Gastrocnemius medialis (tissue), 4 donors: Measurements from ENCODE around the gene GAB1. TPM values are rescaled to one million over a fixed set of nuclear protein-coding genes. Genes with fewer than 3 reads are reported as not detected.

Experiments
- ATAC-seq, 2 donors: fragments of 150-250 bp; one replicate each; pipeline ENCODE4 v1.9.1; 2016
- DNase-seq, 2 donors: peaks; one replicate each; pipeline ENCODE4 v3.0.0-alpha.2; 2019
- H3K27ac ChIP-seq, 4 donors: fragments of 200-600 bp; sonication (generic); 1 replicate in 1 of 4; 2 replicates in 3 of 4; pipeline ENCODE4 v1.5.1; 2016 to 2018; ENCODE audit warnings: mild to moderate bottlenecking in 2 of 4, moderate library complexity in 1 of 4
- H3K27me3 ChIP-seq, 3 donors: fragments of 200-600 bp; sonication (generic) in 2 of 3; 1 replicate in 1 of 3; 2 replicates in 2 of 3; pipeline versions ENCODE4 v1.5.1 to v1.6.0; 2016 to 2019; ENCODE audit warnings: mild to moderate bottlenecking in 1 of 3, moderate library complexity in 1 of 3
- H3K36me3 ChIP-seq, 2 donors: fragments of 200-600 bp; sonication (generic) in 1 of 2; one replicate each; pipeline ENCODE4 v1.5.1; 2017 to 2018
- H3K4me1 ChIP-seq, 2 donors: fragments of 200-600 bp; sonication (generic) in 1 of 2; one replicate each; pipeline ENCODE4 v1.5.1; 2016 to 2017; ENCODE audit warnings: mild to moderate bottlenecking in 2 of 2
- H3K4me3 ChIP-seq, 4 donors: fragments of 200-600 bp; sonication (generic) in 3 of 4; 1 replicate in 1 of 4; 2 replicates in 3 of 4; pipeline ENCODE4 v1.5.1; 2016 to 2019; ENCODE audit warnings: mild to moderate bottlenecking in 2 of 4
- H3K9me3 ChIP-seq, 3 donors: fragments of 200-600 bp; sonication (generic) in 2 of 3; 1 replicate in 1 of 3; 2 replicates in 2 of 3; pipeline ENCODE4 v1.5.1; 2016 to 2019
- POLR2A ChIP-seq, 2 donors: fragments of 450-650 bp; IDR thresholded peaks; one replicate each; pipeline ENCODE4 v1.6.1; 2017; ENCODE audit warnings: antibody characterized with exemption in 2 of 2, mild to moderate bottlenecking in 2 of 2, moderate library complexity in 2 of 2
- in situ Hi-C, 4 donors: fragments of 200-750 bp; cut with MboI; loops; one replicate each; pipeline versions ENCODE4 v1.15.0 to v1.8.0; 2017; ENCODE audit warnings: low sequenced_read_pairs in 4 of 4
- intact Hi-C: fragments of 100-400 bp; cut with DNase I; formaldehyde crosslinking; loops from one replicate; pipeline ENCODE4 v1.15.1; 2023; ENCODE audit warnings: low total_unique reads
- total RNA-seq, 4 donors: library from RNA; depleted of rRNA; stranded (reverse); fragments of >200 nt; gene quantifications; one replicate each; pipeline versions ENCODE4 v1.1.0 to v1.2.3, GENCODE V29; 2016
- TF ChIP-seq, protein P1 (sequence below), 5 experiments: fragments of 450-650 bp in 3 of 5; fragments of 200-600 bp in 2 of 5; sonication (generic) in 2 of 5; IDR thresholded peaks in 4 of 5; conservative IDR thresholded peaks in 1 of 5; 1 replicate in 4 of 5; 2 replicates in 1 of 5; pipeline ENCODE4 v1.5.1; 2016 to 2019; ENCODE audit warnings: antibody characterized with exemption in 5 of 5, mild to moderate bottlenecking in 3 of 5, moderate library complexity in 3 of 5

GAB1 gene
- total RNA-seq, 4 donors from 2014 or later: 11.4 to 27.9 (median 26.6) TPM

DNA sequence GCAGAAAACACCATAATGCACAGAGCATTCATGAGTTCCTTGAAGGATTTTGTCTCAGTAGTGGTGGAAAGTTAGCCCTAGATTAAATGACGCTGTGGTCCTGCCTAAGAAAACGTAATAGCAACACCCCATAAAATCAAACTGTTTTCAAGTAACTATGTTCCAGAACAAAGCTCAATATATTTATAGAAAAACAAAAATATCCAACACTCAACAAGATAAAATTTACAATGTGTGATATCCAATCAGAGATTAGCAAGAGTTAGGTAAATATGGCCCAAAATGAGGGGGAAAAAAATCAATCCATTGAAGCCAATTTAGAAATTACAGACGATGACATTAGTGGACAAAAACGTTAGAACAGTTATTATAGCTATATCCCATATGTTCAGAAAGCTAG is 9.9 kb upstream of the GAB1 start:
- in situ Hi-C loops: loop anchor here in 1 of 4 donors (25.0 kb wide), 1 partner anchor 161 kb away; no protein-coding TSS in a partner anchor
- no peak for ATAC-seq
- Histone ChIP-seq H3K27ac (no peak overlapping the region), H3K4me3 (no peak overlapping the region), H3K4me1 (no peaks in the 10 kb centered on the region), H3K27me3 (no peaks in the 10 kb centered on the region), H3K9me3 (no peaks in the 10 kb centered on the region), H3K36me3 (no peaks in the 10 kb centered on the region)
- TF ChIP-seq, protein P1, sequence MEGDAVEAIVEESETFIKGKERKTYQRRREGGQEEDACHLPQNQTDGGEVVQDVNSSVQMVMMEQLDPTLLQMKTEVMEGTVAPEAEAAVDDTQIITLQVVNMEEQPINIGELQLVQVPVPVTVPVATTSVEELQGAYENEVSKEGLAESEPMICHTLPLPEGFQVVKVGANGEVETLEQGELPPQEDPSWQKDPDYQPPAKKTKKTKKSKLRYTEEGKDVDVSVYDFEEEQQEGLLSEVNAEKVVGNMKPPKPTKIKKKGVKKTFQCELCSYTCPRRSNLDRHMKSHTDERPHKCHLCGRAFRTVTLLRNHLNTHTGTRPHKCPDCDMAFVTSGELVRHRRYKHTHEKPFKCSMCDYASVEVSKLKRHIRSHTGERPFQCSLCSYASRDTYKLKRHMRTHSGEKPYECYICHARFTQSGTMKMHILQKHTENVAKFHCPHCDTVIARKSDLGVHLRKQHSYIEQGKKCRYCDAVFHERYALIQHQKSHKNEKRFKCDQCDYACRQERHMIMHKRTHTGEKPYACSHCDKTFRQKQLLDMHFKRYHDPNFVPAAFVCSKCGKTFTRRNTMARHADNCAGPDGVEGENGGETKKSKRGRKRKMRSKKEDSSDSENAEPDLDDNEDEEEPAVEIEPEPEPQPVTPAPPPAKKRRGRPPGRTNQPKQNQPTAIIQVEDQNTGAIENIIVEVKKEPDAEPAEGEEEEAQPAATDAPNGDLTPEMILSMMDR (IDR thresholded peaks at IDR 0.05 in 4 of 5, conservative IDR thresholded peaks at IDR 0.05 in 1 of 5): no peak
- TF ChIP-seq POLR2A (IDR thresholded peaks at IDR 0.05): no peak
- no peak for DNase-seq
- intact Hi-C loops: no loop called here

DNA sequence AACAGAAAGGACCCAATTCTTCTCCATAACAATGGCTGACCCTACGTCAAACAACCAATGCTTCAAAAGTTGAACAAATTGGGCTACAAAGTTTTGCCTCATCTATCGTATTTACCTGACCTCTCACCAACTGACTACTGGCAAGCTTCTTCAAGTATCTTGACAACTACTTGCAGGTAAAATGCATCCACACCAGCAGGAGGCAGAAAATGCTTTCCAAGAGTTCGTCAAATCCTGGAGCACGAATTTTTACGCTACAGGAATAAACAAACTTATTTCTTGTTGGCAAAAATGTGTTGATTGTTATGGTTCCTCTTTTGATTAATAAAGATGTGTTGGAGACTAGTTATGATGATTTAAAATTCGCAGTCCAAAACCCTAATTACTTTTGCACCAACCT is 6.7 kb upstream of the GAB1 start:
- TF ChIP-seq, protein P1 (IDR thresholded peaks at IDR 0.05 in 4 of 5, conservative IDR thresholded peaks at IDR 0.05 in 1 of 5): no peak
- TF ChIP-seq POLR2A (IDR thresholded peaks at IDR 0.05): no peak
- DNase-seq (no peak), ATAC-seq (no peak)
- H3K27ac ChIP-seq: no peak overlapping the region
- H3K4me1 ChIP-seq: no peaks in the 10 kb centered on the region
- H3K9me3 ChIP-seq: no peaks in the 10 kb centered on the region
- intact Hi-C loops: loop anchor here (10.0 kb wide), 1 partner anchor 155 kb away; no protein-coding TSS in a partner anchor
- H3K27me3 ChIP-seq: no peaks in the 10 kb centered on the region
- H3K36me3 ChIP-seq: no peaks in the 10 kb centered on the region
- H3K4me3 ChIP-seq: no peak overlapping the region
- in situ Hi-C loops: loop anchor here in 1 of 4 donors (25.0 kb wide), 1 partner anchor 157 kb away; no protein-coding TSS in a partner anchor

DNA sequence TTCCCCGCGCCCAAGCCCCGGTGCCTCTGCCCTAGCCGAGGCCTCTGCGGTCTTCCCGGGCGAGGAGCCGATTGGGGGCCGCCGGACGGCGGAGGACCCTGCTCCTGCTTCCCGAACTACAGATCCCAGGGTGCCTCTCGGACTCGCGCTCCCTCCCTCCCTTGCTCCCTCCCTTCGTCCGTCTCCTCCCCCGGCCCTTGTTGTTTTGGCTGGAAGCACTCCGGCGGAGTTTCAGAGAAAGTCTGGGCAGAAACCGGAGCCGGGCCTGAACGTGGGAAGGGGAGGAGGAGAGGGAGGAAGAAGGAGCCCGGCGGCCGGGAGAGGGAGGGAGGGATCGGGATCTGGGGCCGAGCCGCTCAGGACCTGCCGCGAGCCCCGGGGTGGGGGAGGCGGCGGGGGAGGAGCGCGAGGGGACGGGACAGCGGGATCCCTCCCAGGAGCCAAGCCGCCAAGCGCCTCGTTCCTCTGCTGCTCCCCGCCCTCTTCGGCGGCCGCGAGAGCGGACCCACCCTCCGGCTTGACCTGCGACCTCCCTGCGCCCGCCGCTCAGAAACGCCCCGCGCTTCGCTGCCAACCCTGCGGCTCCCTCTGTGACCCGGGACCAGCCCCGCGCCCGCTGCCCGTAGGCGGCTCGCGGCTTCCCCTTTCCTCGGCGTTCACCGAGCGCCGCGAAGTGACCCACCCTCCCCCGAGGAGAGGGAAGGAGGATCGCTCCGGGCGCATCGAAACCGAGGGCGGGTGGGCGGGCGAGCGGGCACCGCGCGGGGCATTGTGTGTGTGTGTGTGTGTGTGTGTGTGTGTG is 496 bp upstream of the GAB1 start:
- Histone ChIP-seq H3K27ac (peak overlapping the region; percentile 96 to 99 (median 98)), H3K4me1 (peaks cover 33 to 37% of the 10 kb centered on the region in 2 donors), H3K4me3 (peak overlapping the region; percentile 83 to 96 (median 90)), H3K36me3 (no peaks in the 10 kb centered on the region), H3K27me3 (no peaks in the 10 kb centered on the region), H3K9me3 (no peaks in the 10 kb centered on the region)
- in situ Hi-C loops: loop anchor here in 2 of 4 donors (5.0 to 25.0 kb wide), 2 partner anchors 46 to 151 kb away; no protein-coding TSS in a partner anchor
- intact Hi-C loops: loop anchor here (1.0 to 10.0 kb wide), 6 partner anchors 47 to 177 kb away; partner anchors contain the start of genes SMARCA5 and USP38
- peak; percentile 85 to 87 for DNase-seq
- TF ChIP-seq, protein P1 (IDR thresholded peaks at IDR 0.05 in 4 of 5, conservative IDR thresholded peaks at IDR 0.05 in 1 of 5): no peak
- peak; percentile 39 to 66 for TF ChIP-seq POLR2A (IDR thresholded peaks at IDR 0.05)
- peak; percentile 81 to 83 for ATAC-seq

DNA sequence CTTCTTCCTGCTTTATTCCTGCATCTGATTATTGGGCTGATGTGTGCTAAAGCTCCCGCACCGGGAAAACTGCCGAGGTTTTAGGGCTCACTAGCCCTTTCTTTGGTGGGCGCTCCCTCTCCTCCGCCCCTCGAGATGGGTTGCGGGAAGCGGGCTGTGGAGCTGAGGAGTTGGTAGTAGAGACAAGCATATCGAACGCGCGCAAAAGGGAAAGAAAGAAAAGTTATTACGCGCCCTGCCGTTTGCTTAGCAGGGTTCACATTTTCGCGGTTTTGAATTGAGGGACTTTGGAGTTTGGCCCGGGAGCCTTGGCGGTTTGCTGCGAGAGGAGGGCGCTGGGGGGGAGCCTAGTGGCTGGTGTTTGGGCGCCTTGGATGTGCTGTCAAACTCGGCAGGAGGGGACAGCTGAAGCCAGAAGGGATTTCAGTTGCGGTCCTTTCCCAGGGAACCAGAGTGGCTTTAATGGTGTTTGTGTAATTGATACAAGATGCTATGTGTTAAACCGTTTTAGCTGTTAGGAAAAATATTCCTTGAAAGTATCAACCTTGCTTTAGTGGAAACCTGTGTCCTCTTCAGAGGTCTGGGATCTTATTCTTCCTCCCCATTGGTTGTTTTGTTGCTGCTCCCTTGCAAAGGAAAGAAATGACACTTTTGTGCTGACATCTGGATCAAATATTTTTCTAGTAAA is 1.1 kb downstream of the GAB1 start:
- Histone ChIP-seq H3K36me3 (no peaks in the 10 kb centered on the region), H3K27ac (peak overlapping the region; percentile 96 to 99 (median 98)), H3K4me3 (peak overlapping the region; percentile 83 to 96 (median 90)), H3K27me3 (no peaks in the 10 kb centered on the region), H3K9me3 (no peaks in the 10 kb centered on the region), H3K4me1 (peaks cover 40 to 47% of the 10 kb centered on the region in 2 donors)
- DNase-seq: peak in 1 of 2 donors; percentile 27
- in situ Hi-C loops: loop anchor here in 2 of 4 donors (5.0 to 25.0 kb wide), 2 partner anchors 45 to 150 kb away; no protein-coding TSS in a partner anchor
- intact Hi-C loops: loop anchor here (2.0 to 10.0 kb wide), 5 partner anchors 45 to 153 kb away; partner anchors contain the start of gene USP38
- TF ChIP-seq POLR2A (IDR thresholded peaks at IDR 0.05): no peak
- TF ChIP-seq, protein P1 (IDR thresholded peaks at IDR 0.05 in 4 of 5, conservative IDR thresholded peaks at IDR 0.05 in 1 of 5): peak in 1 of 5 experiments; percentile 20
- no peak for ATAC-seq
